Esophagus muscularis mucosa (tissue), 4 donors: ENCODE measurements around the gene LIME1. TPM values are rescaled to one million over a fixed set of nuclear protein-coding genes. Genes with fewer than 3 reads are reported as not detected.
A peak's percentile ranks its signal among the peaks of the same experiment; 100 is the strongest.

Source experiments
- DNase-seq: peaks from one replicate; pipeline ENCODE4 v3.0.0-alpha.2; 2017; ENCODE audit errors: extremely low spot score
- H3K27ac ChIP-seq, 4 donors: fragments of 200-600 bp; sonication (generic); replicated peaks in 1 of 4; 1 replicate in 3 of 4; 2 replicates in 1 of 4; pipeline ENCODE4 v1.5.1; 2016 to 2019; ENCODE audit warnings: mild to moderate bottlenecking in 1 of 4
- H3K27me3 ChIP-seq, 4 donors: fragments of 200-600 bp; sonication (generic); one replicate each; pipeline versions ENCODE4 v1.5.1 to v1.6.0; 2016 to 2019
- H3K36me3 ChIP-seq, 4 donors: fragments of 200-600 bp; sonication (generic); one replicate each; pipeline ENCODE4 v1.5.1; 2016 to 2019
- H3K4me1 ChIP-seq, 4 donors: fragments of 200-600 bp; sonication (generic); one replicate each; pipeline ENCODE4 v1.5.1; 2016 to 2019
- H3K4me3 ChIP-seq, 4 donors: fragments of 200-600 bp; sonication (generic); 1 replicate in 2 of 4; 2 replicates in 2 of 4; pipeline ENCODE4 v1.5.1; 2016 to 2019; ENCODE audit warnings: mild to moderate bottlenecking in 4 of 4, moderate library complexity in 1 of 4
- H3K9me3 ChIP-seq, 4 donors: fragments of 200-600 bp; sonication (generic); 1 replicate in 3 of 4; 2 replicates in 1 of 4; pipeline ENCODE4 v1.5.1; 2016 to 2019
- CTCF ChIP-seq, 3 experiments: fragments of 200-600 bp in 2 of 3; fragments of 450-650 bp in 1 of 3; sonication (generic) in 2 of 3; IDR thresholded peaks; one replicate each; pipeline ENCODE4 v1.5.1; 2017 to 2019; ENCODE audit warnings: antibody characterized with exemption in 3 of 3, mild to moderate bottlenecking in 2 of 3, moderate library complexity in 1 of 3
- EP300 ChIP-seq: sonication (generic); formaldehyde crosslinking; IDR thresholded peaks from one replicate; pipeline ENCODE4 v1.6.1; 2017; ENCODE audit warnings: antibody characterized with exemption
- POLR2A ChIP-seq: fragments of 450-650 bp; IDR thresholded peaks from one replicate; pipeline ENCODE4 v1.6.1; 2017; ENCODE audit warnings: antibody characterized with exemption, moderate library complexity, mild to moderate bottlenecking, low read depth
- POLR2AphosphoS5 ChIP-seq, 2 donors: sonication (generic); formaldehyde crosslinking; IDR thresholded peaks; one replicate each; pipeline ENCODE4 v1.6.1; 2017; ENCODE audit warnings: antibody characterized with exemption in 2 of 2
- WGBS: methylation state at CpG from one replicate; pipeline ENCODE4 v1.1.5; 2018; 5-methylcytosine and 5-hydroxymethylcytosine counted together
- intact Hi-C: fragments of 100-400 bp; cut with DNase I; formaldehyde crosslinking; loops from one replicate; pipeline ENCODE4 v1.15.1; 2023
- total RNA-seq, 4 donors: library from RNA; depleted of rRNA; stranded (reverse); fragments of >200 nt; gene quantifications; one replicate each; pipeline versions ENCODE4 v1.1.0 to v1.2.1, GENCODE V29; 2016

The LIME1 gene
- total RNA-seq, 4 donors from 2014 or later, result 9.4 to 15.4 (median 10.9) TPM

- Histone ChIP-seq H3K27ac (peak within 1 kb of the TSS; percentile 89 to 99 (median 96)), H3K9me3 (no peaks in the 10 kb centered on the region), H3K4me3 (peak within 1 kb of the TSS; percentile 74 to 87 (median 78)), H3K27me3 (no peaks in the 10 kb centered on the region), H3K36me3 (peaks cover 24 to 52% (median 46%) of the 10 kb centered on the region in 4 donors), H3K4me1 (peaks cover 39 to 64% (median 53%) of the 10 kb centered on the region in 4 donors)
- DNase-seq, result no peak
- peak in 1 of 2 donors; percentile 4 for TF ChIP-seq POLR2AphosphoS5 (IDR thresholded peaks at IDR 0.05)
- TF ChIP-seq EP300, result no peak
- no peak for TF ChIP-seq POLR2A
- 0% methylated on average over 6 of the region's 136 CpGs for WGBS
- intact Hi-C loops, result no loop called here
These were observed 2.9 kb downstream of the LIME1 start, which contains the start of gene SLC2A4RG for GRCh38 chr20:63739130-63740069. Gene SLC2A4RG, plus strand, starts transcription at chr20:63739776. Its CDS starts 137 bp downstream, at chr20:63739913.

DNA sequence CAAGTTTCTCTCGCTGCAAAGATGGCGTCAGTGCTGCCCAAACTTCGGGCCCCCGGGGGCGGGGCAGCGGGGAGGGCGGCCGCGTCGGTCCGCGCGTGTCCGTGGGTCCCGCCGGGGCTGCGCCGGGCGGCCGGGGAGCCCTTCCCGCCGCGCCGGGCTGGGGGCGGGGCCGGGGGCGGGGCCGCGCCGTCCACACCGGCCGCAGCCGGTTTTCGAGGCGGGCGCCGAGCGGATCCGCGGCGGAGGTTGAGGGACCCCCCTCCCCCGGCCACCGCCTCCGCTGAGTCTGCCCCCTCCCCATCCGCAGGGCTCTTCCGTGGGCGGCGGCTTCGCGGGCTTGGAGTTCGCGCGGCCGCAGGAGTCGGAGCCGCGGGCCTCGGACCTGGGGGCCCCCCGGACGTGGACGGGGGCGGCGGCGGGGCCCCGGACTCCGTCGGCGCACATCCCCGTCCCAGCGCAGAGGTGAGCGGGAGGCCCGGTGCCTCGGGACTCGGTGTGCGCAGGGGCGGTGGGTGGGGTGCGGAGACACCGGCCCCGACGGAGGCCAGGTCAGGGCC lies 3.7 kb downstream of the LIME1 start:
- Histone ChIP-seq H3K36me3 (peaks cover 16 to 51% (median 42%) of the 10 kb centered on the region in 4 donors), H3K4me3 (peak overlapping the region; percentile 74 to 87 (median 78)), H3K27ac (peak overlapping the region; percentile 89 to 99 (median 96)), H3K9me3 (no peaks in the 10 kb centered on the region), H3K27me3 (no peaks in the 10 kb centered on the region), H3K4me1 (peaks cover 39 to 64% (median 53%) of the 10 kb centered on the region in 4 donors)
- TF ChIP-seq CTCF (IDR thresholded peaks at IDR 0.05) (no peak), POLR2AphosphoS5 (IDR thresholded peaks at IDR 0.05) (no peak), POLR2A (no peak), EP300 (no peak)
- WGBS, result 0% methylated on average over 18 of the region's 80 CpGs
- no peak for DNase-seq
- intact Hi-C loops, result no loop called here

DNA sequence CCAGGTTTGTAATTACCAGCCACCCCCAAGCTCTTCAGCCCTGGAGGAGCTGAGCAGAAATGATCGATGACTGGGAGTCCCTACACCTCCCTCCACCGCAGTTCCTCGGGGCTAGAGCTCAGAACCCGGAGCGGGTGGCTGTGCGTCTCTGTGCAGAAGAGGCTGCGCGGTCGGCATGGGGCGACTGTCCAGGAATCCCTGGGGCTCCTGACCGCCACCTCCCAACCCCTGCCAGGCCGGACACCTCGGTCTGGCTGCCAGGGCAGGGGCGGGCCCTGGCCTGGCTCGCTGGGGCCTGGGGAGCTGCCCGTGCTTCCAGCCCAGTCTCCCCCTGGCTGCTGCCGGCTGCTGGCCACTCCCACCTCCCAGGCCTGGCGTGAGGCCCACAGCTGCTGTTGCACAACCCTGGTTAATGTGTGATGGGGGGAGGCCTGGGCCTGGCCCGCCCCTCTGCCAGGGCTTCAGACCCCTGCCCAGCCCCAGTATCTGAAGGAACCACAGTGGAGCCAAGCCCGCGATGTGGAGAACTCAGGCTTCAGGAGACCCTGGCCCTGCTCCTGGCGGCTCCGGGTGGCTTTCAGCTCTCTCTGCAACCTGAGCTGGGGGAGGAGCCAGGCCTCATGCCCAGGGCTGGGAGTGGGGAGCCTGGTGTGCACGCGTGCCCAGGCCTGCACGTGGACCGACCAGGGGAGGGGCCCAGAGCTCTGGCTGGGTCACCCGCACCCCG lies 4.3 kb downstream of the LIME1 start:
- peaks cover 12 to 48% (median 39%) of the 10 kb centered on the region in 4 donors for H3K36me3 ChIP-seq
- peak overlapping the region; percentile 89 to 99 (median 96) for H3K27ac ChIP-seq
- H3K9me3 ChIP-seq, result no peaks in the 10 kb centered on the region
- H3K4me1 ChIP-seq, result peaks cover 39 to 64% (median 53%) of the 10 kb centered on the region in 4 donors
- peak overlapping the region; percentile 74 to 87 (median 78) for H3K4me3 ChIP-seq
- intact Hi-C loops, result no loop called here
- DNase-seq, result peak; percentile 97
- 9% methylated on average over 10 of the region's 29 CpGs for WGBS
- TF ChIP-seq POLR2A (no peak), EP300 (no peak), POLR2AphosphoS5 (IDR thresholded peaks at IDR 0.05) (peak; percentile 79 to 84), CTCF (IDR thresholded peaks at IDR 0.05) (peak; percentile 10 to 41 (median 31))
- no peaks in the 10 kb centered on the region for H3K27me3 ChIP-seq

GRCh38 chr20:63741354-63741675 lies 4.9 kb downstream of the LIME1 start:
- WGBS, result 25% methylated on average over 5 of the region's 6 CpGs
- no peaks in the 10 kb centered on the region for H3K27me3 ChIP-seq
- DNase-seq, result no peak
- H3K9me3 ChIP-seq, result no peaks in the 10 kb centered on the region
- H3K27ac ChIP-seq, result peak overlapping the region; percentile 89 to 99 (median 96)
- H3K36me3 ChIP-seq, result peaks cover 12 to 48% (median 40%) of the 10 kb centered on the region in 4 donors
- H3K4me3 ChIP-seq, result peak overlapping the region; percentile 74 to 87 (median 78)
- intact Hi-C loops, result no loop called here
- H3K4me1 ChIP-seq, result peaks cover 39 to 60% (median 53%) of the 10 kb centered on the region in 4 donors
- TF ChIP-seq POLR2AphosphoS5 (IDR thresholded peaks at IDR 0.05) (no peak), EP300 (no peak), POLR2A (no peak)

DNA sequence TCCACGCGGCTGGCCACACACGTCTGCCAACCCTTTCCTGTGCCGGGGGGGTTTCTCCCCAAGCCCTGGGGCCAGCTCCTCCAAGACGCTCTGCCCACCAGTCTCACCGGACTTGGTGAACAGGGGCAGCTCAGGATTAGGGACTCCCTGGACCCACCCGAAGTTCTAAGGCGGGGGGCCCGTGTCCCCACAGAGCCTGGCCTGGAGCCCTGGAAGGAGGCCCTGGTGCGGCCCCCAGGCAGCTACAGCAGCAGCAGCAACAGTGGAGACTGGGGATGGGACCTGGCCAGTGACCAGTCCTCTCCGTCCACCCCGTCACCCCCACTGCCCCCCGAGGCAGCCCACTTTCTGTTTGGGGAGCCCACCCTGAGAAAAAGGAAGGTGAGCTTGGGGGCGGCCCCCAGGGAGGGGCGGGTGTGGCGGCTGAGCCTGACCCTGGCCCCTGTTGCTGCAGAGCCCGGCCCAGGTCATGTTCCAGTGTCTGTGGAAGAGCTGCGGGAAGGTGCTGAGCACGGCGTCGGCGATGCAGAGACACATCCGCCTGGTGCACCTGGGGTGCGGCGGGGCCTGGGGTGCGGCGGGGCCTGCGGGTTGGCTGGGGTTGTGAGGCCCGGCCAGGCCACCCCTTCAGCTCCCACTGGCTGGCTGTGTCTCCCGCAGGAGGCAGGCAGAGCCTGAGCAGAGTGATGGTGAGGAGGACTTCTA lies 5.4 kb downstream of the LIME1 start:
- Histone ChIP-seq H3K9me3 (no peaks in the 10 kb centered on the region), H3K27ac (peak overlapping the region; percentile 89 to 99 (median 96)), H3K4me3 (peak overlapping the region in 3 of 4 donors; percentile 74 to 79 (median 77)), H3K27me3 (no peaks in the 10 kb centered on the region), H3K36me3 (peaks cover 12 to 50% (median 42%) of the 10 kb centered on the region in 4 donors), H3K4me1 (peaks cover 39 to 56% (median 51%) of the 10 kb centered on the region in 4 donors)
- WGBS, result 79% methylated on average over 24 of the region's 30 CpGs
- intact Hi-C loops, result no loop called here
- DNase-seq, result no peak
- TF ChIP-seq CTCF (IDR thresholded peaks at IDR 0.05) (no peak), POLR2A (no peak), EP300 (no peak), POLR2AphosphoS5 (IDR thresholded peaks at IDR 0.05) (no peak)
